GM19455 (cell line): Measurements from ENCODE around the gene CACNA1S.

Experiments
- ATAC-seq: cut with Tn5 transposase; IDR thresholded peaks from one replicate; pipeline ENCODE4 v1.9.1; 2021; ENCODE audit not compliant: unreplicated experiment

CACNA1S gene

DNA sequence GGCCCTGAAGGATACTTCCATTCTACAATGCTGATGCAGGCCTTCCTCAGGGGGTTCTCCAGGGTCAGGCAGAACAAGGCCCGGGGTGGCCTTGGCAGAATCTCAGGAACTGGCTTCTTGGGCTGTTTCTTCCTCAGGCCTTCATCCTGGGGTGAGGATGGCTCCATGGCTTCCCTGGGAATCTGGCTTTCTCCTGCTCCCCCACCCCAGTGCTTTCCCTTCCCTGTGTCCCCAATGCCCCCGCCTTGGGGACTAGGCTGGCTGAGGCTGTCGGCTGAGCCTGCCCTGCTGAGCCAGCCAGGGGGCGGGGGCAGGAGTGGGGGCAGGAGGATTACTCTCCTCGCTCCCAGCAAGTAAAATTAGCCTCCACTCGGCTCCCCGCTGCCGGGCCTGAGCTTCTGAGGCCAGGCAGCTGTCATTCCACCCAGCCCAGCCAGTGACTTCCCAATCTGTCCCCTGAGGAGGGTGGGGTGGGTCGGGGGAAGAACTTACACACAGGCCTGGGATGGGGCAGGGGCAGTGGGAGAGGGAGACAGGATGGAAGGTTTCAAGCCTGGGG lies at the start of gene CACNA1S:
Gene CACNA1S (minus strand): TSS at position 254 of the 559 bp plus-strand sequence. CDS start 87 bp downstream, at position 167.
- no peak for ATAC-seq

DNA sequence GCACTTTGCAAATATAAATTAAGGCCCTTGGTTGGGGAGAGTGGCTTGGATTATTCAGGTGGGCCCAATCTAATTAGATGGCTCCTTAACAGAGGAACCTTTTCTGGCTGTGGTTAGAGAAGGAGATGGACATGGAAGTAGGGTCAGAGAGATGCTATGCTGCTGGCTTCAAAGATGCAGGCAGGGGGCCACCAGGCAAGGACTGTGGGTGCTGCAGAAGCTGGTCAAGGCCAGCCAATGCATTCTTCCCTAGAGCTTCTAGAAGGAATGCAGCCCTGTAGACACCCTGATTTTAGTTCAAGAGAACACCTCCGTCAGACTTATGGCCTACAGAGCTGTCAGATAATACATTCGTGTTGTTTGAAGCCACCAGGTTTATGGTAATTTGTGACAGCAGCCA lies 45.7 kb upstream of the CACNA1S start:
- ATAC-seq: no peak

DNA sequence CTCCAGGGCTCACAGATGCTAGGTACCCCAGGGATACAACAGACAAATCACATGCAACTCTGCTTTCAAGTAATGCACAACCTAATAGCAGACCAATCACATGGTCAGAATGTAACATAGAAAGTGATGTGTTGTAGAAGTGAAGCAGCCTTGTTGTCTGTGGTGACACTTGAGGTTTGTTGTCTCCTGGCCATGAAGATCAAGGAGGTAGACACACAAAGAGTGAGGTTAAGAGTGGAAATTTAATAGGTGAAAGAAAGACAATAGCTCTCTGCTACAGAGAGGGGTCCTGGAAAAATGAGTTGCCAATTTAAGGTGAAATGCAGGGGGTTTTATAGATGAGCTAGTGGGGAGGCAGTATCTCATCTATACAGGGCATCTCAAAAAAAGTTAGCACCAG lies 44.6 kb upstream of the CACNA1S start:
- no peak for ATAC-seq

DNA sequence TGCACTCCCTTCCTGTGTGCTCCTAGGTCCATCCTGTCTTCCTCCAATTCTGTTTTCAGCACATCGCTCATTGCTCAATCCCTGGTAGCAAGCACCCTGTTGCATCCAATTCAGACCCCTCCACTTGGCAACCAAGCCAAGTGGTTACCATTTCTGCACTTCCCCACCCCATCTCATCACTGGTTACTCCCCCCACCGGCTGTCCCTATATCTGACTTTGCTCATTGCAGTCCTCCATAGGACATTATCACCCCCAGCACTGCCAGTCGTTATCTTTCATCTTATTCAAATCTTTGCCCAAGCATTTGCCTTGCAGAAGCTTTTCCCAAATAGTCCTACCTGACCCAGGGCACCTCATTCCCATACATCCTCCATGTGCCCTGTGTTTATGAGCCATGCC lies 44.1 kb upstream of the CACNA1S start:
- ATAC-seq: no peak

DNA sequence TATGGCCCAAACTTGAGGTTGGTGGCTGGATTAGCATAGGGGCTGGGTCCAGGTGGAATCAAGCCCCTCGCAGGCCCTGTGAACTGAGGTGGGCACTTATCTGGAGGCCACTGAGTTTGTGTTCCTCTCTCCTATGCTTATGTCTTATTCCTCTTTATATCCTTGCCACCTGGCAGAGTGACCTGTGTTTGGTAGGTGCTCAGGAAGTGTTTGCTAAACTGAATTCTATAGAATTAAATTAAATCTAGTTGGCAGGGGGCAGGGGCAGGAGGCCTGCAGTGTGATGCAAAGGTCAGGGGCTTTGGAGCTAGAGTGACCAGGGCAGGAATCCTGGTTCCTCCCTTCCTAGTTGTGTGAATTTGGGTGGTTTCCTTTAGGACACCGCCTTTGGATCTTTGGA lies 43.1 kb upstream of the CACNA1S start:
- ATAC-seq: no peak

DNA sequence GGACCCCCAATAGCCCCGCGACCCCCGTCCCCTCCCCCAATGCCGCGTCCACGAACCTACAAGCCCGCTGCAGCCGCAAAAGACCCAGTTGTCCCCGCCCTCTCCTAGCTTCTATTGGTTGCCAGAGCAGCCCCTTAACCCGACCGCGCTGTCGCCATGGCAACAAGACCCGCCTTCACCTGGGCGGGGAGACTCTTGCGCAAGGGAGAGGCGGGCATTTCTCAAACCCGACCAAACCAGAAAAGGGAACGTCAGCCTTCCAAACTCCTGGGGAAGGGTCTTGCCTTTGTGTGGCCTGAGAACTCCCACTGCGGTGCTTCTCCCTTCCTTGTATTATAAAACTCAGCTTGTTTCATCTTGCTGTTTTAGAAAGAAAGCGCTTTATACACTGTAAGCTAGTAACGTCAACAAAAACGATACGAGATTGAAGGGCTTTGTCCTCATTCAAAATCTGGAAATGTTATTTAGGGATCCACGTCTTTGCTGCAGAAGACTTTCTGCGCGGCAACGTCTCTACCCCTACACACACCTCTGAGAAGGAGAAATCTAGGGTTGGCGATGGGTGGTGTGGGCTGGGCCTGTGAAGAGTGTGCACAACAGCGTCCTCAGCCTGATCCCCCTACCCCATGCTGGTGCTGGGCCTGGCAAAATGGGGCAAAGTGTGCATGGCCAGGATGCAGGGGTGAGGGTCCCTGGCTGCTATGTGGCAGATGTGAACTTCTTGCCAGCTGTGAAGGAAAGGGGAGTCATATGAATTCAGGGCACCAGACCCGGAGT lies 42.4 kb upstream of the CACNA1S start, which contains the start of gene TMEM9:
Gene TMEM9 (minus strand): TSS at position 86 of the 777 bp plus-strand sequence. CDS start 551 bp downstream, outside the sequence.
- ATAC-seq: peak; percentile 99

DNA sequence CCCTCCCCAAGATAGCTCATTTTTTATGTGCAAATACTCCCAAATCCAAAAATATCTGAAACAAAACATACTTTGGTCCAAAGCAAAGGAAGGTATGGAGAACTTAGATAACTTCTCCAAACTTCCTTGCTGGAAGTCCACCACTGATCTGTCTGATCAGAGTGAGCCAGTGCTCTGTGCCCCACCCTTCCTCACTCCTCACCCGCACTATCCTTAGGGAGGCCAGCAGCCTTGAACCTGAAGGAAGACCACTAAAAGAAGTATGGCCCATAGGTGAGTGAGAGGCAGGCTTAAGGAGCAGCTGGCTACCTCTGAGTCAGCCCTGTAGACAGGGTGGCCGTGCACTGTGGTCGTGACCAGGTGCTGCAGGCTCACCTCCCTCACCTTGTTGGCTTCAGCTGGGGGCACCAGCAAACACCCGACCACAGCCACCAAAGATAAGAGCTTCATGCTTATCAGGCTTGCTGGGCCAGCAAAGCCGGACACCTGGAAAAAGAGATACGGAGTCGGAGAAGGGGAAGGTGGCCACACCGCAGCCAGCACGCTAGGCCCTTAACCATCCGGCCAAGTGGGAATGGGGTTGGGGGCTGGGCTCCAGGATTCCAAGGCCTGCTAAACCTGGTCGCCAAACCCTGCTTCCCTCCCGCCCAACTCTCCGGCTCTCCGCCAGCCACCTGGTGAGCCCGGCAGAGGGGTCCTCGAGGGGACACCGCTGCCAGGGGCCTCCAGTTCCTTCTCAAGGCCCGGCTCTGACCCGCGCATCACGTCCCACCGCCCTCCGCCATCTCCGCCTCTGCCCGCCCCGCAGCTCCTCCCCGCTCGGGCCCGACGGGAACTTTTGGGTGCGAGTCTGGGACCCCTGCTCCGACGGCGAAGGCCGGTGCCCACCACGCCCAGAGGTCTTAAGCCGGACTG lies 41.5 kb upstream of the CACNA1S start:
- ATAC-seq: peak; percentile 78

DNA sequence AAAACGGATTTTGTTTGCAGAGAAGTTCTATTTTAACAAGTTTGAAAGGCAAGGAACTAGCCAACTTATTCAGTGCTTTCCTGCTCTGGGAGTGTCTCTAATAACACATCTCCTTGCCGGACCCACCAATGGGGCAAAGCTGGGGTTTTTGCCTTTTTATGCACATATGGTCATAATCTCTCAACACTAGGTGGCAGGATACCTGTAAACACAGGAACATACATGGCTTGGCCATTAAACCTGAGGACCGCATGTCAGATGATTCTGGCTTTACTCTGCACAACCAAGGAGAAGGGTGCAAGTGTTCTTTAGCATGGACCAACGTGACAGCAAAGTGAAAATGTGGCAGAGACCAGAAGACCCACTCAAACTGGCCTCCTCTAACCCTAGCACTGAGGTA lies 37.2 kb upstream of the CACNA1S start:
- ATAC-seq: no peak

DNA sequence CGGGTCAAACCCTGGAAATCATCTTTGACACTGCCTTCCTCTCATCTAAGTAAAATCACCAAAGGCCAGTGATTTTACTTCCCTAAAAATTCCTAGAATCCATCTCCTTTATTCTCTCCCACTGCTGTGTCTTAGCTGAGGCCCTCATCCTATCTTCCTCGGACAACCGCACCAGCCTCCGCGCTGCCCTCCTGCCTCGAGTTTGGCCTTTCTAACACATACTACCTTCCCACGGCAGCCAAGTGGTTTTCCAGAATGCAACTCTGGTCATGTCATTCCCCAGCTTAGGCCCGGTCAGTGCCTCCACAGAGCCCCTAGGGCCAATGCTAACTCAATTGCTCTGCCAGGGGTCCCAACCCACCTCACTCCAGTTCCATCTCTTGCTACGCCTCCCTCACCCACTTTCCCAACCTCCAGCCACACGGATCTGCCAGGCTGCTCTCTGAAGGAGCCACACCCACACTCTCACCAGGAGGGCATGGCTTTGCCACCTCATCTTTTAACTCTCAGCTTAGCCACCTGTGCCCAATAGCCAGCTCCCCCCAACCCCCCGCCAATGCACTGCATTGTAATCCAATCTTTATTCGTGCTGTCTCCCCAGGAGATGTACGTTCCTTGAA lies 35.3 kb upstream of the CACNA1S start:
- ATAC-seq: no peak

DNA sequence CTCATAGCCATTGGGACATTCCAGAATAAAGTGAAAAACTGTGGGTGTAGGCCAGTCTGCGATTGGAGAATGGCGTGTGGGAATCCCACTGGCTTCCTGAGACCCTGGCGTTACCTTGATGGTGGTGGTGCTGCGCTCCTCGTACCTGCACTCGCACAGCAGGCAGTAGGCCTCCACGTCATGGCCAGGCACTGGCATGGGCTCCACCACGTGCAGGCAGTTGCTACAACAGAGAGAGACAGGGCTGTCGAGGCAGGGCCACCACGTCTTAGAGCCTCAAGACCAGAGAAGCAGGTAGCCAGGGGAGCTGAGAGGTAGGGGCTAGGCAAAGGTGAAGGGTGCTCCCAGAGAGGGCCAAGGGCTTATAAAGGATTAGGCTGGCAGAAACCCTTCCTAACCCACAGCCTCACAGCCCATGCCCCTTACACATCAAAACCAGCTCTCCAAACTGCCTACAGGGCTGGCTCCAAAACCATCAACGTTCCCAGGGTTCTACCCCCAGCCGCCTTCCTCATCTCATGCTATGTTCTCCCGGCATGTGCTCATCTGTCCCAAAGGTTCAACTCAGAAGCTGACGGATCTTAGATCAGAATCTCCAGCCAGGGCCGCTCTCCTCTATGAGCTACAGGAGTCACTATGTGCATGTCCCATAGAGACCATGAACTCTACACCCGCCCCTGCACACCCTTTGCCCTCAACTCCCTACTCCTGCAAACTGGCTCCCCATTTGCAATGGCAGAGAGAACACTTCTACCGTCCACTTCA lies 34.6 kb upstream of the CACNA1S start:
- no peak for ATAC-seq

DNA sequence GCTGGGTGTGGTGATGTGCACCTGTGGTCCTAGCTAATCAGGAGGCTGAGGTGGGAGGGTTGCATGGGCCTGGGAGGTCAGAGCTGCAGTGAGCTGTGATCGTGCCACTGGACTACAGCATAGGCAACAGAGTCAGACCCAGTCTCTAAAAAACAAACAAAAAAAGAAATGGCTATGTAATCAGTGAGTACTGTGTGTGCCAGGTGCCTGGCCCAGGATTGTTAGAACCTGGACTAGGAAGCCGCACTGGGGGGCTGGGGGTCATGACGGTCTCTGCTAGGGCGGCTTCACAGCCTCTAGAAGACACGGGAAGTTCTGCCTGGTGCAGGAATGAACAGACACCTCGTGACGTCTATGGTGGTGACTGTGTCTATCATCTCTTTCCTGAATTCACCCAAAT lies 33.6 kb upstream of the CACNA1S start:
- ATAC-seq: no peak

DNA sequence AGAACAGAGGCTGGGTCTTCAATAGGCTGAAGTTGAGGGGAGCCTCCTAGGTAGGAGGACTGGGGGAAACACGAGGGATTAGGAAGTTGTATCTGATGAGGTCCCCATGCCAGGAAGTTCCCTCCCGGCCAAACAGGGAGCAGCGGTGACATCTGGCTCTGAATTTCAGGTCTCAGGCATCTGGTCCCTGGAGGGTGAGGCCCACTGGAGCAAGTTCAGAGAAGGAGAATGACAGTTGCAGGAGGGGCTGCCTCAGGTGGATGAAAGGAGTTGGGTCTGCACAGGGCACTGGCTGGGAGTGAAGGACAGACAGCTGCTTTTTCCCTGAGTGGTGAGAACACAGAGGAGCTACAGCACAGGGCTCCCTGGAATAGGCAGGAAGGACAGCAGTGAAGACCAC lies 32.9 kb upstream of the CACNA1S start:
- ATAC-seq: no peak

DNA sequence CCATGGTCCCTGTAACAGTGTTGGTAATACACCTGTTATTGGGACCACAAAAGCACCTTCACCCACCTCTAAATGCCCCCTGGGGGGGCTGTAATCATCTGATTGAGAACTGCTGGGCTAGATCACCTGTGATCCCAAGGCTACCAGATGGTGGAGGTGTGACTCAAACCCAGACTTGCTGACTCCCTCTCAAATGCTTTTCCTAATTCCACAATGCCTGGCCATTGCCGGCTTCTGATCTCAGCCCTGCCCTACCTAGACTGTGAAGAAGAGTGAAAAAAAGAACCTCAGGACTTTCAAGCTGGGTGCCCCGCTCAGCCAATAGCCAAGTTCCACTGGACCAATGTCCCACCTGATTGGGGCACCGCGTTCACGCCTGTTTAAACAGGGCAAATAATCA lies 32.5 kb upstream of the CACNA1S start:
- ATAC-seq: no peak

DNA sequence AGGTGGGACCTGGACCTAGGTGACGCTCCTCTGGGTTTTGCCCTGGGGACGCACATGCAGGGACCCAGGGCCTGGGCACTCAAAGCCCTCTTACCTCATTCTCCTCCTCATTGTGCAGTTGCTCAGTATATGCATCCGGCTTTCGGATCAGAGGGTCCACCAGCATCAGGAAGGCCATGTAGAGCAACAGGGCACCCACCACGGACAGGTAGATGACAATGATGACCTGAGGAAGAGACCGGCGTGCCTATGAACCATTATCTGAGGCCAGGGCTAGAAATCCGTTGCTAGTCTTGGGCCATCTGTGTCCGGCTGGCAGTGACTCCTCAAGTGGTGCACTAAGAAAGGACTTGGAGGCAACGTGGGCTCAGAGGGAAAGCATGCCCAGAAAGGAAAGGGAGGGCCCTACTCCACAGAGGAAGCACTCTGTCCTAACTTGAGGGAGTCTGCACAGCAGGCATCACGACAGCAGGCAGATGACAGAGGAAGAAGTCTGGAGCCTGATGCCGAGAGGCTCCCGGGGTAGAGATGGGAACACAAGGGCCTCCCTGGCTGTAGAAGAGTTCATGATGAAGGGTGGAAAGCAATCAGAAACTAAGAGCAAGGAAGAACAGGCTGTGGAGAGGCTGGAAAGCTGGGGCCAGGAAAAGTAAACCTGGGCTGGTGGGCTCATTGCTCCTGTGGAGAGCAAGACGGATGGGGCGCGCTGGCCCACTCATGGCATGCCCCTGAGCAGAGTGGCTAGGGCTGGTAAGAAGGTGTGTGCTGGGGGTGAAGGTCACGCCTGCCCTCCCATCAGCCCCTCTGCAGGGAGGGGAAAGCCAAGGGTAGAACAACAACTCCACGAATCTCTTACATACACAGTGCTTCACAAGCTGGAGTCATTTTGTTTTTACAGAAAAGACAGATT lies 31.8 kb upstream of the CACNA1S start:
- ATAC-seq: no peak

DNA sequence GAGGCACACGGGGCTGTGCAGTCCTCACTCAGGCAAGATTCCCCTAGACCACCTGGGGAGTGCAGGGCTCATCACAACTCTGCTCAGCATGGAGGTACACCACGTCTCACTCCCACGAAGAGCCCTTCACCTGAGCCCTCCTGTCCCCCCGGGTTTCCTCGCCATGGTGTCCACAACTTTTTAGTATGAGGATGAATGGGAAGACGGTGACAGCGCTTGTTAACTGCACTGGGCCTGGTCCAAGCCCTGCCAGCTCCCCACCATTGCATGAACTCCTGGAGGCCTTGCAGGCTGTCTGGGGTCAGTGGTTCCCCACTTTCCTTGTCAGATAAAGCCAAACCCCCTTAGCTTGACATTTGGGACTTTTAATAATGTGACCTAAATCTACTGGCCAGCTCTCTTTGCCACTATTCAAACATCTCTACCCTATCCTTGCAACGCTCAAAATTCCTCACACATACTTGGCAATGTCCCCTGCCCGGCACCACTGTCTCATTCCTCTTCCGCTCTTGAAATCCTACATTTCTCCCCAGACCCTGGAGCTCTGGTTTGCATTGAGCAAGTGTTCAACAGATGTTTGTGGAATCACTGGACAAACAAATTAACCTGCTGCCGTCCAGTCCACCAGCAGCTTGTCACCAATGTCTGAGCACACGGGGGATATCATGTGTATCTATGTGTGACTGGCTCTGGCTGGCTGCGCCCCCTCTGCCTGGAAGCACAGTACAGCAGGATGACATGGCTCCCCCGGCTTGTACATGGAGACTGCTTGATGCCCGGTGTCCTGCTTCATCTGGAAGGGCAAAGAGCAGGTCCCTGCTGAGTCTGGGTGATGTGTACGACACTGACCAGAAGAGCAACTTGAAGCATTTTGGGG lies 30.9 kb upstream of the CACNA1S start:
- no peak for ATAC-seq

DNA sequence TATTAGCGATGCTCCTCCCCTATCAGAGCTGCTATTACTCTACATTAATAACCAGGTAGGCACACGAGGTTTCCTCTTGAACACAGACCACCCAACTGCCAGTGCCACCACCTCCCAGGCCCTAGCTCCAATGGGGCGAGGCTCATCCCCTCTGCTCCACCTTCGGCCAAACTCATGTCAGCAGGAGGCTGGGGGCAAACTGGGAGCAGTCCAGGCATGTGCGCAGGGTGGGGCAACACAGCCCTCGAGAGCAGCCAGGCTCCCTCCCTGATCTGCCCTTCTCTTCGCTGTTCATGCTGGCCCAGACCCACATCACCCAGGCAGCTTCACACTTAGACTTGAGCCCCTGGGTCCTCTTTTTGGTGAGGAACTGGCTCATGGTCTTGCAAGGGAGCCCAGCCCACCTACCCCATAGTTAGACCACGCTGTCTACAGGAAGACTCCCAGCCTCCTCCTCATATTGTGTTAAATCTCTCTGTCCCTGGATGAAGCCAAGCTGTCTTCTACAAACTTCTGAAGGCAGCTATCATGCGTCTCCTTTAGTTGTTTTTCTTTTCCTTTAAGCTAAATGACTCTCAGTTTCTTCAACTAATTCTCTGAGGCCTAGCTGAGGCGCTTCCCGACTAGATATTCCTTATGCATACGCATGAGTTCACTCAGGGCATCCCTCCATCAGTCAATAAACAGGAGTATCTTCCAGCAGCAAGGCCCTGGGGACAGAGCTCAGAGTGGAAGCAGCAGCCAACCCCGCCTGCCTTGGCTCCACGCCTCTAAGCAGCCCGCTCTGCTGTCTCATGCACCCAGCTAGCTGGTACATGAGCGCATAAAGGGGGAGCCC lies 30.0 kb upstream of the CACNA1S start:
- ATAC-seq: no peak

DNA sequence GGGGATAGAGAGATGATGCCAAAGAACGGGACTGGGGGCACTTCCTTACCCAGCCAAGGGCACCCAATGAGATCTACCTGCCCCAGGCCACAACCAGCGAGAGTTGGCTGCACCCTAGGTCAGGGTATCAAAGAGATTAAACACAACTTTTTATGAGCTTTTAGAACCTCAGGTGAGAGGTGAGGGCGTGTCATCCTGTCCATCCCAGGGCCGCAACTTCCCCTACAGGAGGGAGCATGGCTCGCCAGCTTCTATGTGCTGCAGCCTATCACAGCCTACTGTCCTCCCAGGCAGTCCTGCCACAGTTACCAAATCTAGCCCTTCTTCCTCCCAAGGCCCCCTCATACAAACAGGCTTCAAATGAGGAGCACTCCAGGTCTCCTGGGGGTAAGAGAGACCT lies 29.2 kb upstream of the CACNA1S start:
- ATAC-seq: no peak

DNA sequence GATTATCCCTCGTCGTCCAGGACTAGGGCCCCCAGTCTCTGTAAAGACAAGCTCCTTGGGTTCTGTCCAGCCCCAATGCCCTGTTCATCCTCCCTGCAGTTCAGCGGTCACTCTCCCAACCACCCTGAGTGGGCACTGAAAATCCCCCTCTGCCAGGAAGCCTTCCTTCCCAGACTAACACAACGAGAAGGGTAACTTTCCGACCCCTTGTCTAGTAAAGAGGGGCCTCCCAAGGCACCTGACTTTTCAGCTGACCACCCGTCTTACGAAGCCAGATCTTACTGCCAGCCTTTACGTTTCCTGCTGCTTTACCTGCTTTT lies 28.7 kb upstream of the CACNA1S start:
- ATAC-seq: no peak
